HFFc6 (cell line): ENCODE results near the gene CLPTM1L. TPM values are rescaled to one million over a fixed set of nuclear protein-coding genes. Genes with fewer than 3 reads are reported as not detected.
A peak's percentile ranks its signal among the peaks of the same experiment; 100 is the strongest.

ENCODE experiments used
- DNase-seq: peaks from one replicate; pipeline ENCODE4 v3.0.0-alpha.2; 2018
- H3K27ac Mint-ChIP-seq: 2 replicates; pipeline ENCODE4 v1.8.0; 2020; ENCODE audit warnings: mild to moderate bottlenecking, mixed read lengths
- H3K27me3 Mint-ChIP-seq: 2 replicates; pipeline ENCODE4 v1.8.0; 2021; ENCODE audit warnings: mild to moderate bottlenecking, moderate library complexity, mixed read lengths; ENCODE audit not compliant: insufficient read depth
- H3K36me3 Mint-ChIP-seq: 2 replicates; pipeline ENCODE4 v1.8.0; 2021; ENCODE audit warnings: low read depth, mixed read lengths
- H3K4me1 Mint-ChIP-seq: 2 replicates; pipeline ENCODE4 v1.8.0; 2020; ENCODE audit warnings: low read depth, mixed read lengths
- H3K4me3 Mint-ChIP-seq: 2 replicates; pipeline ENCODE4 v1.8.0; 2020; ENCODE audit warnings: mild to moderate bottlenecking, moderate library complexity, mixed read lengths
- H3K9me3 Mint-ChIP-seq: 2 replicates; pipeline ENCODE4 v1.8.0; 2020; ENCODE audit warnings: mild to moderate bottlenecking, mixed read lengths
- CTCF ChIP-seq: fragments of 200-600 bp; sonication (generic); IDR thresholded peaks from 2 replicates; pipeline ENCODE4 v1.5.0; 2021; ENCODE audit warnings: antibody characterized with exemption, mild to moderate bottlenecking
- total RNA-seq, 6 experiments: library from RNA; stranded (reverse); fragmentation: NEBNext Ultra II Directional; extraction: Animal tissue kit (Norgen Biotek cat#: 25700); gene quantifications; 2 replicates in 1 of 6; 3 replicates in 5 of 6; pipeline ENCODE4 v1.2.3, GENCODE V29; 2021

Gene CLPTM1L
- total RNA-seq, 6 experiments from 2014 or later: 119 to 164 (median 143) TPM

- Mint-ChIP-seq H3K36me3 (no peaks in the 10 kb centered on the region), H3K27ac (no peak overlapping the region), H3K27me3 (peaks cover 30% of the 10 kb centered on the region), H3K9me3 (no peaks in the 10 kb centered on the region; the same call in 1 of the 2 replicates), H3K4me1 (peaks cover 11% of the 10 kb centered on the region; the same call in 1 of the 2 replicates), H3K4me3 (peak overlapping the region; percentile 91)
- no peak for TF ChIP-seq CTCF
- DNase-seq: no peak
Measured at GRCh38 chr5:1387059-1387755, 42.3 kb upstream of the CLPTM1L start.

- Mint-ChIP-seq H3K4me1 (peaks cover 11% of the 10 kb centered on the region; the same call in 1 of the 2 replicates), H3K4me3 (peak overlapping the region; percentile 91), H3K36me3 (no peaks in the 10 kb centered on the region), H3K9me3 (no peaks in the 10 kb centered on the region; the same call in 1 of the 2 replicates), H3K27me3 (peaks cover 29% of the 10 kb centered on the region), H3K27ac (peak overlapping the region; percentile 84)
- peak; percentile 0 for DNase-seq
- no peak for TF ChIP-seq CTCF
Measured at GRCh38 chr5:1386274-1386717, 41.4 kb upstream of the CLPTM1L start.

- peak overlapping the region; percentile 84 for H3K27ac Mint-ChIP-seq
- peak overlapping the region; percentile 91 for H3K4me3 Mint-ChIP-seq
- no peak for TF ChIP-seq CTCF
- no peaks in the 10 kb centered on the region for H3K36me3 Mint-ChIP-seq
- peak; percentile 32 for DNase-seq
- peaks cover 31% of the 10 kb centered on the region for H3K27me3 Mint-ChIP-seq
- H3K9me3 Mint-ChIP-seq: no peaks in the 10 kb centered on the region; the same call in 1 of the 2 replicates
- peaks cover 11% of the 10 kb centered on the region; the same call in 1 of the 2 replicates for H3K4me1 Mint-ChIP-seq
Measured at GRCh38 chr5:1385395-1386273, 40.7 kb upstream of the CLPTM1L start.

GRCh38 chr5:1384521-1384920, 39.6 kb upstream of the CLPTM1L start:
- H3K27me3 Mint-ChIP-seq: peaks cover 36% of the 10 kb centered on the region
- H3K4me3 Mint-ChIP-seq: no peak overlapping the region
- no peaks in the 10 kb centered on the region for H3K36me3 Mint-ChIP-seq
- H3K4me1 Mint-ChIP-seq: peaks cover 11% of the 10 kb centered on the region; the same call in 1 of the 2 replicates
- no peak for TF ChIP-seq CTCF
- no peak for DNase-seq
- H3K9me3 Mint-ChIP-seq: peaks cover 3% of the 10 kb centered on the region; the same call in 1 of the 2 replicates
- no peak overlapping the region for H3K27ac Mint-ChIP-seq

- H3K27ac Mint-ChIP-seq: no peak overlapping the region
- no peak for TF ChIP-seq CTCF
- H3K9me3 Mint-ChIP-seq: peaks cover 3% of the 10 kb centered on the region; the same call in 1 of the 2 replicates
- H3K27me3 Mint-ChIP-seq: peaks cover 33% of the 10 kb centered on the region
- H3K36me3 Mint-ChIP-seq: no peaks in the 10 kb centered on the region
- H3K4me1 Mint-ChIP-seq: peaks cover 11% of the 10 kb centered on the region; the same call in 1 of the 2 replicates
- no peak for DNase-seq
- H3K4me3 Mint-ChIP-seq: no peak overlapping the region
Measured at GRCh38 chr5:1383886-1384401, 39.0 kb upstream of the CLPTM1L start.
